ENCODE data around the gene RIN3. TPM values are rescaled to one million over a fixed set of nuclear protein-coding genes. Genes with fewer than 3 reads are reported as not detected.

The RIN3 gene
- total RNA-seq, 1 donor from 2014 or later, result 0.76 TPM

DNA sequence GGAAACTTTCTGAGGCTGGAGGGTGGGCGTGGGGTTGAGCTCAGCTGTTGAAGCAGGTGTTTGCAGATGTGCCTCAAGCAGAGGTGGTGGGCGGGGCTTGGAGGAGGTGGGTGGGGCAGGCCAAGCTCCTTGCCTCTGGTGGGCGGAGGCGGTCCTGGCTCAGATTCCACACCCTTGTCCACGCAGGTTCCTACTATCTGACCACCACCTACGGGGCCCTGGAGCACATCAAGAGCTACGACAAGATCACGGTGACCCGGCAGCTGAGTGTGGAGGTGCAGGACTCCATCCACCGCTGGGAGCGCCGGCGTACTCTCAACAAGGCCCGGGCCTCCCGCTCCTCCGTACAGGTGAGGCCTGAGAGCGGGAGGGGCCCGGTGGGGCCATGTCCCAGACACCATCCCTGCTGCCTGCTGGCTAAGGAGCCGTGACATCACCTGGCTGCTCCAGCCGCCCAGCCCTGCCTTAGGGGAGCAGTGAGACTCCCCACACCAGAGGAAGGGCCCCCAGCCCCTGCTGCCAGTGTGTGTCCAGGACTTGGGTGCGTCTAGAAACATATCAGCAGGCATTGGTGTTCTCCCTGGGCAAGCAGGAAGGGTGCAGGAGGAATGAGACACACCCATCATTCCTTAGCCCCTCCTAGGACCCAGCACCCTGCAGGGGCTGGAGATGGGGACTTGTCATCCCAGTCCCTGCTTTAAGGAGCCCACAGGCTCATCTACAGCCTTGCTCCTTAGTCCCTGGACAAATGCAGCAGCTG lies 171.4 kb downstream of the RIN3 start:
- TF ChIP-seq, protein P1, sequence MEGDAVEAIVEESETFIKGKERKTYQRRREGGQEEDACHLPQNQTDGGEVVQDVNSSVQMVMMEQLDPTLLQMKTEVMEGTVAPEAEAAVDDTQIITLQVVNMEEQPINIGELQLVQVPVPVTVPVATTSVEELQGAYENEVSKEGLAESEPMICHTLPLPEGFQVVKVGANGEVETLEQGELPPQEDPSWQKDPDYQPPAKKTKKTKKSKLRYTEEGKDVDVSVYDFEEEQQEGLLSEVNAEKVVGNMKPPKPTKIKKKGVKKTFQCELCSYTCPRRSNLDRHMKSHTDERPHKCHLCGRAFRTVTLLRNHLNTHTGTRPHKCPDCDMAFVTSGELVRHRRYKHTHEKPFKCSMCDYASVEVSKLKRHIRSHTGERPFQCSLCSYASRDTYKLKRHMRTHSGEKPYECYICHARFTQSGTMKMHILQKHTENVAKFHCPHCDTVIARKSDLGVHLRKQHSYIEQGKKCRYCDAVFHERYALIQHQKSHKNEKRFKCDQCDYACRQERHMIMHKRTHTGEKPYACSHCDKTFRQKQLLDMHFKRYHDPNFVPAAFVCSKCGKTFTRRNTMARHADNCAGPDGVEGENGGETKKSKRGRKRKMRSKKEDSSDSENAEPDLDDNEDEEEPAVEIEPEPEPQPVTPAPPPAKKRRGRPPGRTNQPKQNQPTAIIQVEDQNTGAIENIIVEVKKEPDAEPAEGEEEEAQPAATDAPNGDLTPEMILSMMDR (IDR thresholded peaks at IDR 0.05; ENCODE audit: partially characterized antibody, unreplicated experiment), result no peak
- Mint-ChIP-seq H3K27me3 (ENCODE audit: unreplicated experiment) (no peaks in the 10 kb centered on the region), H3K9me3 (ENCODE audit: unreplicated experiment) (no peaks in the 10 kb centered on the region), H3K4me3 (ENCODE audit: unreplicated experiment) (no peak overlapping the region), H3K27ac (ENCODE audit: unreplicated experiment) (no peak overlapping the region), H3K4me1 (ENCODE audit: low read depth, unreplicated experiment) (no peaks in the 10 kb centered on the region), H3K36me3 (ENCODE audit: unreplicated experiment) (no peaks in the 10 kb centered on the region)
- no peak for DNase-seq

DNA sequence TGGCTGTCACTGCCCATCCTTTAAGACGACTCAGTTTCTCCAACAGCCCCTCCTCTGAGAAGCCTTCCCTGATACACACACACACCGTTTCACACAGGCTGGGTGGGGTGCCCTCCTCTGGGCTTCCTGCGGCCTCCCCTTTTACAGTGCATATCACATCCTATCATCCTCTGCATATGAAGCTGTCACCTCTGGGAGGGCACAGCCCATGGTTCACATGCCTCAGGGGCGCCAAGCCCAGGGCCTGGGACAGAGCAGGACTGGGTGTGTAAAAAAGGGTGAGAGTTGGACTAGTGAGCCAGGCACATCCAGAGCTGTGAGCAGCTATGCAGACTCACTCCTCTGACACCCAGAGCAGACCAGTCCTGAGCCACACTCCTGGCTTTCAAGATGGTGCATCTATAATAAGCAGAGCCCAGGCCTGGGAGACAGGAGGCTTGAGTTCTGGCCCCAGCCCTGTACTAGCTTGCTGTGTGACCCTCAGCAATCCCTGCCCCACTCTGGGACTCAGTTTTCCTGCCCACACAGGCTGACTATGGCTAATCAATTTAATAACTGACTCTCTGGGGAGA lies 172.3 kb downstream of the RIN3 start:
- no peak for DNase-seq
- Mint-ChIP-seq H3K4me1 (ENCODE audit: low read depth, unreplicated experiment) (no peaks in the 10 kb centered on the region), H3K27ac (ENCODE audit: unreplicated experiment) (no peak overlapping the region), H3K27me3 (ENCODE audit: unreplicated experiment) (no peaks in the 10 kb centered on the region), H3K36me3 (ENCODE audit: unreplicated experiment) (no peaks in the 10 kb centered on the region), H3K9me3 (ENCODE audit: unreplicated experiment) (no peaks in the 10 kb centered on the region), H3K4me3 (ENCODE audit: unreplicated experiment) (no peak overlapping the region)
- TF ChIP-seq, protein P1 (IDR thresholded peaks at IDR 0.05; ENCODE audit: partially characterized antibody, unreplicated experiment), result no peak

DNA sequence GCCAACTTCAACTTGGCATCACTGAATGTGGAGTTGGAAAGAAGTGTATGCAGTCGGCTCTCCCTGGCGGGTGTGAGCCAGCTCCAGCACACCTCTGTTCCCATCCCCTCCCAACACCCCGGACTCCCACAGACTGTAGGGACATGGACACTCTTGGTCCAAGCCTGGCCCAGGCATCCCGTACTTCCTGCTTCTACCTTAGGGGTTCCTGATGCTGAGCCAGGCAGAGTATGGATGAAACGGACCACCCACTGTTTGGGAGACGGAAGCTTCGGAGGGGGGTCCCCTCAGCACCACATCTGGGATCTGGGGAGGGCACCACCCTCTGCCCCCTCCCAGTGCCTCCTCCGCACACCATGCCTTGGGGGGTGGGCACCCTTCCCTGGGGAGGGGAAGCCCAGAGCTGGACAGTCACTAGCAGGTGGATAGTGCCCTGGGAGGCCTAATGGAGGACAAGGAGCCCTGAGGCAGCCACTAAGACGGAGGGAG lies 172.9 kb downstream of the RIN3 start:
- Mint-ChIP-seq H3K27ac (ENCODE audit: unreplicated experiment) (no peak overlapping the region), H3K4me3 (ENCODE audit: unreplicated experiment) (no peak overlapping the region), H3K36me3 (ENCODE audit: unreplicated experiment) (no peaks in the 10 kb centered on the region), H3K27me3 (ENCODE audit: unreplicated experiment) (no peaks in the 10 kb centered on the region), H3K9me3 (ENCODE audit: unreplicated experiment) (peaks cover under 1% of the 10 kb centered on the region), H3K4me1 (ENCODE audit: low read depth, unreplicated experiment) (no peaks in the 10 kb centered on the region)
- DNase-seq, result no peak
- TF ChIP-seq, protein P1 (IDR thresholded peaks at IDR 0.05; ENCODE audit: partially characterized antibody, unreplicated experiment), result no peak

DNA sequence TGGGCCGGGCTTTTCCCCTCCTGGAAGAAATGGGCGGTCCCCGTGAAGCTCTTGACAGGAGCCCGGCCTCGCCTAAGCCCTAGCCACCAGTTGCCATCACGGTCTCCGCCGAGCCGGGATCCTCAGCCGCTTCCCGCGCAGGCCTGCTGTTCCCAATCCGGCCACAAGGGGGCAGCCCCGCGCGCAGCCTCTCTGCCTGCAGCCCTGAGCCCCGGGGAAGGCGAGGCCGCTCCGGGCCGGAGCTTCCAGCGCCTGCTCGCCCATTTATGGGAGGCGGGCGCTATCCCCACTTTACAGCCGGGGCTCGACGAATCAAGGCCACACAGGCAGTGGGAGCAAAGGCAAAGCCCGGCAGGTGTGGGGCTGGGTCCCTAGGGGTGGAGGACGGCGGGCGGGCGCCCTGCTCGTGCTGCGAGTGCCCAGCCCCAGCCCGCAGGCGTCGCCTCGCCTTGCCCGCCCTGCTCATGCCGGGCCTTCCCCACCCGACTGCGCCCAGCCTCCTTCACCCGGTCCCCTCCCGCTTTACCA lies 173.4 kb downstream of the RIN3 start:
- Mint-ChIP-seq H3K4me3 (ENCODE audit: unreplicated experiment) (no peak overlapping the region), H3K4me1 (ENCODE audit: low read depth, unreplicated experiment) (no peaks in the 10 kb centered on the region), H3K36me3 (ENCODE audit: unreplicated experiment) (no peaks in the 10 kb centered on the region), H3K27me3 (ENCODE audit: unreplicated experiment) (no peaks in the 10 kb centered on the region), H3K27ac (ENCODE audit: unreplicated experiment) (no peak overlapping the region), H3K9me3 (ENCODE audit: unreplicated experiment) (peaks cover 3% of the 10 kb centered on the region)
- TF ChIP-seq, protein P1 (IDR thresholded peaks at IDR 0.05; ENCODE audit: partially characterized antibody, unreplicated experiment), result peak; percentile 99
- peak; percentile 95 for DNase-seq
